HCT116 (cell line): ENCODE results near the gene USP27X. TPM values are rescaled to one million over a fixed set of nuclear protein-coding genes. Genes with fewer than 3 reads are reported as not detected.
A peak's percentile ranks its signal among the peaks of the same experiment; 100 is the strongest.

Source experiments
- ATAC-seq: fragments of 200-7000 bp; cut with Tn5 transposase; 2 replicates; pipeline ENCODE4 v1.9.1; 2020; ENCODE audit warnings: mild to moderate bottlenecking, moderate library complexity
- Bru-seq: library from RNA; stranded (reverse); fragments of 400-500 nt; gene quantifications from one replicate; lab custom pipeline; 2021; lab: Mats Ljungman, UMichigan
- BruChase-seq, 2 experiments: library from RNA; stranded (reverse); fragments of 400-500 nt; gene quantifications; one replicate each; lab custom pipeline; 2021; lab: Mats Ljungman, UMichigan
- BruUV-seq: library from RNA; stranded (reverse); fragments of 400-500 nt; replicated peaks from 2 replicates; lab custom pipeline; 2021; lab: Mats Ljungman, UMichigan
- CTCF ChIA-PET: fragments of 300-600 bp; sonication (Branson Sonifier 250); formaldehyde crosslinking; loops from one replicate; lab custom pipeline; 2021; ENCODE audit warnings: antibody characterized with exemption; lab: Charles Lee
- POLR2A ChIA-PET: fragments of 300-600, 350-600 bp; sonication (Branson Sonifier 250); formaldehyde crosslinking; loops from one replicate; lab custom pipeline; 2021; ENCODE audit warnings: antibody characterized with exemption; lab: Charles Lee
- RAD21 ChIA-PET, 2 experiments: fragments of 300-600 bp; sonication (Branson Sonifier 250); formaldehyde crosslinking; loops; one replicate each; lab custom pipeline; 2023; ENCODE audit warnings: low total read pairs in 2 of 2; ENCODE audit not compliant: uncharacterized antibody in 2 of 2, unreplicated experiment in 2 of 2, low non-redundant PET in 1 of 2; lab: Charles Lee
- DNase-seq: peaks from one replicate; pipeline ENCODE4 v3.0.0-alpha.2; 2010; ENCODE audit warnings: low read depth, low spot score
- H2AFZ ChIP-seq: fragments of 200-600 bp; shearing (Covaris generic), sonication (generic); 2 replicates; pipeline ENCODE4 v1.6.1; 2017; ENCODE audit warnings: low read depth, mixed run types, mixed read lengths, antibody characterized with exemption, low read length; ENCODE audit not compliant: poor library complexity, severe bottlenecking
- H3K27ac ChIP-seq: 2 replicates; pipeline ENCODE4 v1.5.1; 2012; ENCODE audit warnings: low read depth, low read length
- H3K27me3 ChIP-seq: fragments of 200-600 bp; sonication (generic); 2 replicates; pipeline ENCODE4 v1.6.1; 2016; ENCODE audit warnings: mixed run types, low read length, mixed read lengths; ENCODE audit not compliant: insufficient read depth
- H3K36me3 ChIP-seq, 2 experiments: fragments of 200-500 bp in 1 of 2; fragments of 200-600 bp in 1 of 2; sonication (Bioruptor generic) in 1 of 2; sonication (generic) in 1 of 2; 2 replicates each; pipeline versions ENCODE4 v1.5.1 to v1.6.1; 2014 to 2016; ENCODE audit warnings: low read length in 2 of 2, inconsistent platforms in 1 of 2, mixed read lengths in 1 of 2, mixed run types in 1 of 2; ENCODE audit not compliant: insufficient read depth in 2 of 2, control insufficient read depth in 1 of 2
- H3K4me1 ChIP-seq, 2 experiments: fragments of 200-600 bp in 1 of 2; sonication (generic) in 1 of 2; 2 replicates each; pipeline versions ENCODE4 v1.5.1 to v1.6.1; 2012 to 2017; ENCODE audit warnings: low read length in 2 of 2, inconsistent platforms in 1 of 2, mild to moderate bottlenecking in 1 of 2, mixed read lengths in 1 of 2, mixed run types in 1 of 2, moderate library complexity in 1 of 2; ENCODE audit not compliant: insufficient read depth in 2 of 2, control insufficient read depth in 1 of 2
- H3K4me2 ChIP-seq: fragments of 200-600 bp; sonication (generic); 2 replicates; pipeline ENCODE4 v1.6.1; 2017; ENCODE audit warnings: mixed run types, low read length, mixed read lengths
- H3K4me3 ChIP-seq, 2 experiments: fragments of 200-600 bp in 1 of 2; sonication (generic) in 1 of 2; replicated peaks in 1 of 2; 2 replicates each; pipeline ENCODE4 v1.5.1; 2011 to 2016; ENCODE audit warnings: low read length in 2 of 2, control low read depth in 1 of 2, low read depth in 1 of 2, mild to moderate bottlenecking in 1 of 2, mixed read lengths in 1 of 2, mixed run types in 1 of 2
- H3K79me2 ChIP-seq: fragments of 200-600 bp; sonication (generic); 2 replicates; pipeline ENCODE4 v1.6.1; 2017; ENCODE audit warnings: mild to moderate bottlenecking, mixed run types, low read length, moderate library complexity, mixed read lengths; ENCODE audit not compliant: insufficient read depth
- H3K9ac ChIP-seq: fragments of 200-600 bp; sonication (generic); 2 replicates; pipeline ENCODE4 v1.6.1; 2016; ENCODE audit warnings: low read length, mixed read lengths
- H3K9me2 ChIP-seq: fragments of 200-600 bp; sonication (generic), shearing (Covaris generic); 2 replicates; pipeline ENCODE4 v1.6.1; 2017; ENCODE audit warnings: mixed run types, mild to moderate bottlenecking, moderate library complexity; ENCODE audit not compliant: insufficient read depth
- H3K9me3 ChIP-seq, 2 experiments: fragments of 200-500 bp in 1 of 2; fragments of 200-600 bp in 1 of 2; sonication (Bioruptor generic) in 1 of 2; sonication (generic) in 1 of 2; 2 replicates each; pipeline ENCODE4 v1.6.1; 2014 to 2017; ENCODE audit warnings: low read length in 2 of 2, mixed read lengths in 2 of 2, inconsistent platforms in 1 of 2, low read depth in 1 of 2, mild to moderate bottlenecking in 1 of 2, mixed run types in 1 of 2, moderate library complexity in 1 of 2; ENCODE audit not compliant: control insufficient read depth in 1 of 2, insufficient read depth in 1 of 2
- H4K20me1 ChIP-seq: fragments of 200-600 bp; sonication (generic), shearing (Covaris generic); 2 replicates; pipeline ENCODE4 v1.6.1; 2017; ENCODE audit warnings: mixed run types, mild to moderate bottlenecking, moderate library complexity; ENCODE audit not compliant: insufficient read depth
- CBX3 ChIP-seq: IDR thresholded peaks from 2 replicates; pipeline ENCODE4 v1.6.1; 2012; ENCODE audit warnings: low read depth
- CEBPB ChIP-seq: IDR thresholded peaks from 2 replicates; pipeline ENCODE4 v1.6.1; 2012; ENCODE audit warnings: low read depth
- EZH2 ChIP-seq: fragments of 200-600 bp; sonication (generic); IDR thresholded peaks from 2 replicates; pipeline ENCODE4 v1.6.1; 2017; ENCODE audit warnings: antibody characterized with exemption, mixed run types
- EZH2phosphoT487 ChIP-seq: fragments of 200-600 bp; IDR thresholded peaks from 2 replicates; pipeline ENCODE4 v1.6.1; 2018; ENCODE audit warnings: antibody characterized with exemption, borderline replicate concordance
- JUND ChIP-seq: IDR thresholded peaks from 2 replicates; pipeline ENCODE4 v1.6.1; 2012
- POLR2AphosphoS5 ChIP-seq: IDR thresholded peaks from 2 replicates; pipeline ENCODE4 v1.6.1; 2011; ENCODE audit warnings: mild to moderate bottlenecking, low read depth, low read length, moderate library complexity
- RAD21 ChIP-seq: IDR thresholded peaks from 2 replicates; pipeline ENCODE4 v1.6.1; 2012; ENCODE audit warnings: low read depth, mild to moderate bottlenecking
- REST ChIP-seq: IDR thresholded peaks from 2 replicates; pipeline ENCODE4 v1.6.1; 2012; ENCODE audit warnings: low read depth
- SP1 ChIP-seq: IDR thresholded peaks from 2 replicates; pipeline ENCODE4 v1.6.1; 2012; ENCODE audit warnings: low read depth
- SRF ChIP-seq: IDR thresholded peaks from 2 replicates; pipeline ENCODE4 v1.6.1; 2012; ENCODE audit warnings: low read depth
- TCF7L2 ChIP-seq: IDR thresholded peaks from 2 replicates; pipeline ENCODE4 v1.7.0; 2011; ENCODE audit warnings: borderline replicate concordance, inconsistent platforms; ENCODE audit not compliant: insufficient read depth, insufficient read length; ENCODE audit errors: extremely low read depth
- YY1 ChIP-seq: IDR thresholded peaks from 2 replicates; pipeline ENCODE4 v1.6.1; 2011; ENCODE audit warnings: low read length, low read depth, moderate library complexity, mild to moderate bottlenecking; ENCODE audit not compliant: insufficient replicate concordance; ENCODE audit errors: extremely low read depth
- ZFX ChIP-seq: fragments of 450-650 bp; IDR thresholded peaks from 2 replicates; pipeline ENCODE4 v1.6.1; 2017
- ZNF274 ChIP-seq: fragments of 200-500 bp; sonication (Bioruptor generic); IDR thresholded peaks from 2 replicates; pipeline ENCODE4 v1.6.1; 2014; ENCODE audit warnings: mild to moderate bottlenecking, low read depth, low read length, inconsistent platforms
- intact Hi-C: fragments of 100-400 bp; cut with micrococcal nuclease; formaldehyde crosslinking; loops from 2 replicates; pipeline ENCODE4 v1.10.0; 2022
- long read RNA-seq: library from polyadenylated mRNA; unstranded; transcript quantifications from one replicate; pipeline ENCODE4 v2.0.0, GENCODE V29; 2021; ENCODE audit not compliant: unreplicated experiment
- polyA plus RNA-seq: library from polyadenylated mRNA; unstranded; fragments of >200 nt; gene quantifications from 2 replicates; pipeline ENCODE4 v1.2.1, GENCODE V29; 2012; ENCODE audit warnings: missing spikeins
- total RNA-seq: library from RNA; stranded (reverse); gene quantifications from one replicate; pipeline ENCODE4 v1.2.1, GENCODE V29; 2021; ENCODE audit not compliant: unreplicated experiment
- TF ChIP-seq, protein P1 (sequence below): IDR thresholded peaks from 2 replicates; pipeline ENCODE4 v1.6.1; 2011; ENCODE audit warnings: mild to moderate bottlenecking, low read length, moderate library complexity; ENCODE audit not compliant: insufficient replicate concordance; ENCODE audit errors: extremely low read depth
- TF ChIP-seq, protein P2 (sequence below): IDR thresholded peaks from 2 replicates; pipeline ENCODE4 v1.6.1; 2012
- TF ChIP-seq, protein P3 (sequence below): IDR thresholded peaks from 2 replicates; pipeline ENCODE4 v1.6.1; 2012

USP27X gene
- total RNA-seq: 3.5 TPM
- polyA plus RNA-seq: 3.4 and 3.7 TPM in 2 replicates
- percentile 47 among the genes with signal in this experiment for Bru-seq, nascent RNA
- BruChase-seq, experiment 1, labeled RNA remaining after a 6-hour chase: percentile 39 among the genes with signal in this experiment
- BruChase-seq, experiment 2, labeled RNA remaining after a 2-hour chase: percentile 73 among the genes with signal in this experiment
- long read RNA-seq, transcript USP27X-201 (1 exons, 2,618 nt): major isoform, 7 of 7 reads
- long read RNA-seq, partial matches to known transcripts: 0 of 7 reads
- long read RNA-seq, other reads (novel, unspliced or antisense): 0 of 7 reads

DNA sequence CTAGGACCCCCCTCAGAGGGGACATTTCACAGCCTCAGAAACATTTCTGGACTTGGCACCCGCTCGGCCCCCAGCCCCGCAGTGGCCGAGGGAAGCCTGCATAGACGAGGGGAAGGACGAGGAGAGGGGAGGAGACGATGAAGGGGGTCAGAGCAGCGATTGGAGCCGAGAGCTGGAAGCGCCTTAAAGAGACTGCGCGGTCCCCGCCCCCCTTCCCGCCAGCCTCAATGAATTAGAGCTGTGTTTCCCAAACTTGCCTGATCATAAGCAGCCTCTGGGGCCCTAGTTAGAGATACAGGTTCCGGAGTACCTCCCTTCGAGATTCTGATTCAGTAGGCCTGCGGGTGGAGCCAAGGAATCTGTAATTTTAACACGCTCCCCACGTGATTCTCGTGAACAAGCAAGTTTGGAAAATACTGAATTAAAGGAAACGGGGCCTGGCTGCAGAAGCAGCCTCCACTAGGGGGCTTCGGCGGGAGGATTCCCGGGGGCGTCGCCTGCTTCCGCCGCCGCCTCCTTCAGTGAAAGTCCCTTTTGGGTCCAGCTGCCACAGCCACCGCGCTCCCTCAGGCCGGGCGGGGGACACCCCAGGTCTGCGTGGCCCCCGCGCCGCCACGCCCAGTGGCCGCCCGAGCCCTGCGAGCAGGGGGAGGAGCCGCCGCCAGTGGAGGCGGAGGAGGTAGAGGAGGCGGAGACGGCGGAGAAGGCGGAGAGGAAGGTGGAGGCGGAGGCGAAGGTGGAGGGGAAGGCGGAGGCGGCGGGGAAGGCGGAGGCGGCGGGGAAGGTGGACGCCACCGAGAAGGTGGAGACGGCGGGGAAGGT, at the start of gene USP27X:
Gene USP27X, plus strand, starts transcription at position 651 of the 822 bp plus-strand sequence. CDS start 824 bp downstream, outside the sequence.
- Histone ChIP-seq H3K79me2 (no peaks in the 10 kb centered on the region), H3K9me2 (no peaks in the 10 kb centered on the region), H3K27ac (peak within 1 kb of the TSS; percentile 61), H3K36me3 (no peaks in the 10 kb centered on the region), H3K4me1 (peaks cover 4 to 9% of the 10 kb centered on the region in 2 experiments; a peak in 2 of 4 replicates), H2AFZ (peak within 1 kb of the TSS; percentile 26), H3K4me2 (peak within 1 kb of the TSS; percentile 79), H3K9ac (peak within 1 kb of the TSS; percentile 47), H4K20me1 (no peaks in the 10 kb centered on the region), H3K4me3 (peak within 1 kb of the TSS; percentile 51 to 55), H3K27me3 (no peaks in the 10 kb centered on the region), H3K9me3 (no peaks in the 10 kb centered on the region)
- DNase-seq (peak; percentile 59), ATAC-seq (peak; percentile 92)
- ChIA-PET CTCF (interaction anchor here (0.6 to 1.5 kb wide), 4 partner anchors 9 to 43 kb away, joined by 3 to 5 read pairs (median 3); partner anchors contain the start of gene CLCN5), RAD21 (no interaction called here), POLR2A (interaction anchor here (0.9 kb wide), 1 partner anchor 43 kb away, joined by 4 read pairs; the partner anchor contains the start of gene CLCN5)
- intact Hi-C loops: loop anchor here (10.0 kb wide), 1 partner anchor 706 kb away; no protein-coding TSS in a partner anchor
- BruUV-seq: no TSS peak
- TF ChIP-seq, protein P1, sequence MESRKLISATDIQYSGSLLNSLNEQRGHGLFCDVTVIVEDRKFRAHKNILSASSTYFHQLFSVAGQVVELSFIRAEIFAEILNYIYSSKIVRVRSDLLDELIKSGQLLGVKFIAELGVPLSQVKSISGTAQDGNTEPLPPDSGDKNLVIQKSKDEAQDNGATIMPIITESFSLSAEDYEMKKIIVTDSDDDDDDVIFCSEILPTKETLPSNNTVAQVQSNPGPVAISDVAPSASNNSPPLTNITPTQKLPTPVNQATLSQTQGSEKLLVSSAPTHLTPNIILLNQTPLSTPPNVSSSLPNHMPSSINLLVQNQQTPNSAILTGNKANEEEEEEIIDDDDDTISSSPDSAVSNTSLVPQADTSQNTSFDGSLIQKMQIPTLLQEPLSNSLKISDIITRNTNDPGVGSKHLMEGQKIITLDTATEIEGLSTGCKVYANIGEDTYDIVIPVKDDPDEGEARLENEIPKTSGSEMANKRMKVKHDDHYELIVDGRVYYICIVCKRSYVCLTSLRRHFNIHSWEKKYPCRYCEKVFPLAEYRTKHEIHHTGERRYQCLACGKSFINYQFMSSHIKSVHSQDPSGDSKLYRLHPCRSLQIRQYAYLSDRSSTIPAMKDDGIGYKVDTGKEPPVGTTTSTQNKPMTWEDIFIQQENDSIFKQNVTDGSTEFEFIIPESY: no peak
- TF ChIP-seq SRF (no peak), RAD21 (no peak), YY1 (peak; percentile 9), JUND (no peak), ZFX (no peak), CEBPB (no peak), REST (no peak), EZH2phosphoT487 (no peak), ZNF274 (no peak), POLR2AphosphoS5 (no peak), EZH2 (no peak), TCF7L2 (no peak), SP1 (no peak), CBX3 (no peak)
- TF ChIP-seq, protein P2, sequence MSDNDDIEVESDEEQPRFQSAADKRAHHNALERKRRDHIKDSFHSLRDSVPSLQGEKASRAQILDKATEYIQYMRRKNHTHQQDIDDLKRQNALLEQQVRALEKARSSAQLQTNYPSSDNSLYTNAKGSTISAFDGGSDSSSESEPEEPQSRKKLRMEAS: peak; percentile 67
- TF ChIP-seq, protein P3, sequence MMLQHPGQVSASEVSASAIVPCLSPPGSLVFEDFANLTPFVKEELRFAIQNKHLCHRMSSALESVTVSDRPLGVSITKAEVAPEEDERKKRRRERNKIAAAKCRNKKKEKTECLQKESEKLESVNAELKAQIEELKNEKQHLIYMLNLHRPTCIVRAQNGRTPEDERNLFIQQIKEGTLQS: no peak
